WTC11 (cell line): Measurements from ENCODE around the gene STARD10. TPM values are rescaled to one million over a fixed set of nuclear protein-coding genes. Genes with fewer than 3 reads are reported as not detected.

Source experiments
- ATAC-seq: fragments of 200-7000 bp; cut with Tn5 transposase; 2 replicates; pipeline ENCODE4 v1.10.0; 2021; ENCODE audit warnings: mild to moderate bottlenecking, moderate library complexity
- CTCF ChIA-PET: fragments of 300-600 bp; sonication (Branson Sonifier 250); formaldehyde crosslinking; loops from one replicate; lab custom pipeline; 2021; ENCODE audit warnings: antibody characterized with exemption; lab: Charles Lee
- POLR2A ChIA-PET: fragments of 350-600 bp; sonication (Branson Sonifier 250); formaldehyde crosslinking; loops from one replicate; lab custom pipeline; 2021; ENCODE audit warnings: antibody characterized with exemption; lab: Charles Lee
- DNase-seq: peaks from one replicate; pipeline ENCODE4 v3.0.0; 2021; ENCODE audit warnings: low spot score
- H3K27ac Mint-ChIP-seq: 2 replicates; pipeline ENCODE4 v1.8.0; 2021; ENCODE audit warnings: mixed read lengths
- H3K27me3 Mint-ChIP-seq: 2 replicates; pipeline ENCODE4 v1.8.0; 2021; ENCODE audit warnings: low read depth, mild to moderate bottlenecking, moderate library complexity, mixed read lengths
- H3K36me3 Mint-ChIP-seq: 2 replicates; pipeline ENCODE4 v1.8.0; 2021; ENCODE audit warnings: mixed read lengths
- H3K4me1 Mint-ChIP-seq: 2 replicates; pipeline ENCODE4 v1.8.0; 2022; ENCODE audit warnings: mixed read lengths
- H3K4me3 Mint-ChIP-seq: 2 replicates; pipeline ENCODE4 v1.8.0; 2021; ENCODE audit warnings: mild to moderate bottlenecking, moderate library complexity, mixed read lengths
- H3K9me3 Mint-ChIP-seq: 2 replicates; pipeline ENCODE4 v1.8.0; 2021; ENCODE audit warnings: mixed read lengths
- AR ChIP-seq: fragments of 250-450 bp; sonication (Bioruptor Pico); IDR thresholded peaks from 2 replicates; pipeline ENCODE4 v1.9.0; 2021; ENCODE audit warnings: mild to moderate bottlenecking
- ATF3 ChIP-seq: sonication (generic); formaldehyde crosslinking; conservative IDR thresholded peaks from 2 replicates; pipeline ENCODE4 v1.8.1; 2022; ENCODE audit warnings: mild to moderate bottlenecking, missing genetic modification reagents
- CBFB ChIP-seq: sonication (generic); formaldehyde crosslinking; IDR thresholded peaks from 2 replicates; pipeline ENCODE4 v1.8.1; 2022; ENCODE audit warnings: mild to moderate bottlenecking, low read depth, missing genetic modification reagents
- CDX4 ChIP-seq: fragments of 250-450 bp; sonication (Bioruptor Pico); IDR thresholded peaks from 2 replicates; pipeline ENCODE4 v1.9.0; 2021; ENCODE audit warnings: moderate library complexity, mild to moderate bottlenecking, inconsistent platforms, borderline replicate concordance
- CREB1 ChIP-seq: sonication (generic); formaldehyde crosslinking; IDR thresholded peaks from 2 replicates; pipeline ENCODE4 v1.8.0; 2023; ENCODE audit warnings: mild to moderate bottlenecking, missing genetic modification reagents
- GABPB1 ChIP-seq: sonication (generic); formaldehyde crosslinking; IDR thresholded peaks from 2 replicates; pipeline ENCODE4 v1.8.1; 2023; ENCODE audit warnings: mild to moderate bottlenecking, missing genetic modification reagents
- GRHL2 ChIP-seq: fragments of 250-450 bp; sonication (Bioruptor Pico); IDR thresholded peaks from 2 replicates; pipeline ENCODE4 v1.8.0; 2022; ENCODE audit warnings: mild to moderate bottlenecking, moderate library complexity; ENCODE audit not compliant: insufficient replicate concordance, severe bottlenecking
- GTF2I ChIP-seq: fragments of 250-450 bp; sonication (Bioruptor Pico); conservative IDR thresholded peaks from 2 replicates; pipeline ENCODE4 v1.4.0; 2021; ENCODE audit warnings: mild to moderate bottlenecking
- JUN ChIP-seq: sonication (generic); formaldehyde crosslinking; IDR thresholded peaks from 2 replicates; pipeline ENCODE4 v1.8.0; 2023; ENCODE audit warnings: mild to moderate bottlenecking, missing genetic modification reagents
- NR2C2 ChIP-seq: sonication (generic); formaldehyde crosslinking; IDR thresholded peaks from 2 replicates; pipeline ENCODE4 v1.8.0; 2022; ENCODE audit warnings: mild to moderate bottlenecking, missing genetic modification reagents
- NR3C1 ChIP-seq: sonication (generic); formaldehyde crosslinking; conservative IDR thresholded peaks from 2 replicates; pipeline ENCODE4 v1.8.1; 2023; ENCODE audit warnings: low read depth, mild to moderate bottlenecking, missing genetic modification reagents
- OVOL2 ChIP-seq: fragments of 250-450 bp; sonication (Bioruptor Pico); IDR thresholded peaks from 2 replicates; pipeline ENCODE4 v1.9.0; 2021; ENCODE audit warnings: mild to moderate bottlenecking, borderline replicate concordance
- PREB ChIP-seq: sonication (generic); formaldehyde crosslinking; IDR thresholded peaks from 2 replicates; pipeline ENCODE4 v1.8.1; 2022; ENCODE audit warnings: mild to moderate bottlenecking, missing genetic modification reagents, moderate library complexity, borderline replicate concordance
- TEAD4 ChIP-seq: sonication (generic); formaldehyde crosslinking; IDR thresholded peaks from 2 replicates; pipeline ENCODE4 v1.8.0; 2022; ENCODE audit warnings: mild to moderate bottlenecking, missing genetic modification reagents
- ZNF263 ChIP-seq: sonication (generic); formaldehyde crosslinking; IDR thresholded peaks from 2 replicates; pipeline ENCODE4 v1.8.1; 2022; ENCODE audit warnings: low read depth, mild to moderate bottlenecking, moderate library complexity, missing genetic modification reagents
- ZNF423 ChIP-seq: fragments of 250-450 bp; sonication (Bioruptor Pico); IDR thresholded peaks from 2 replicates; pipeline ENCODE4 v2.1.2; 2022; ENCODE audit warnings: mild to moderate bottlenecking, moderate library complexity
- ZNF532 ChIP-seq: fragments of 250-450 bp; sonication (Bioruptor Pico); IDR thresholded peaks from 2 replicates; pipeline ENCODE4 v1.9.0; 2021; ENCODE audit warnings: mild to moderate bottlenecking, borderline replicate concordance
- total RNA-seq: library from RNA; stranded (reverse); gene quantifications from 3 replicates; pipeline ENCODE4 v1.2.3, GENCODE V29; 2021
- TF ChIP-seq, protein P1 (sequence below): sonication (generic); formaldehyde crosslinking; IDR thresholded peaks from 2 replicates; pipeline ENCODE4 v1.8.0; 2023; ENCODE audit warnings: missing genetic modification reagents
- TF ChIP-seq, protein P2 (sequence below): sonication (generic); formaldehyde crosslinking; IDR thresholded peaks from 2 replicates; pipeline ENCODE4 v1.8.1; 2022; ENCODE audit warnings: low read depth, missing genetic modification reagents, borderline replicate concordance

STARD10 gene
- total RNA-seq, 1 experiment from 2014 or later = 32.0 TPM

- ChIA-PET CTCF (interaction anchor here (5.0 kb wide), 1 partner anchor 49 kb away, joined by 24 read pairs; no protein-coding TSS in a partner anchor), POLR2A (no interaction called here)
- no peak overlapping the region for H3K4me3 Mint-ChIP-seq
- no peaks in the 10 kb centered on the region for H3K36me3 Mint-ChIP-seq
- peaks cover 10% of the 10 kb centered on the region; the same call in 1 of the 2 replicates for H3K4me1 Mint-ChIP-seq
- no peaks in the 10 kb centered on the region for H3K27me3 Mint-ChIP-seq
- no peak overlapping the region for H3K27ac Mint-ChIP-seq
- TF ChIP-seq NR3C1 (CRISPR knock-in tag) (no peak), CDX4 (CRISPR knock-in tag) (no peak), AR (CRISPR knock-in tag) (no peak), PREB (CRISPR knock-in tag) (no peak), GRHL2 (CRISPR knock-in tag) (no peak)
- TF ChIP-seq, protein P1, sequence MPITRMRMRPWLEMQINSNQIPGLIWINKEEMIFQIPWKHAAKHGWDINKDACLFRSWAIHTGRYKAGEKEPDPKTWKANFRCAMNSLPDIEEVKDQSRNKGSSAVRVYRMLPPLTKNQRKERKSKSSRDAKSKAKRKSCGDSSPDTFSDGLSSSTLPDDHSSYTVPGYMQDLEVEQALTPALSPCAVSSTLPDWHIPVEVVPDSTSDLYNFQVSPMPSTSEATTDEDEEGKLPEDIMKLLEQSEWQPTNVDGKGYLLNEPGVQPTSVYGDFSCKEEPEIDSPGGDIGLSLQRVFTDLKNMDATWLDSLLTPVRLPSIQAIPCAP (CRISPR knock-in tag) = no peak
- no peaks in the 10 kb centered on the region for H3K9me3 Mint-ChIP-seq
- ATAC-seq (no peak), DNase-seq (no peak)
These were observed 19.3 kb downstream of the STARD10 start for GRCh38 chr11:72774499-72774898.

- Mint-ChIP-seq H3K4me3 (no peak overlapping the region), H3K27me3 (no peaks in the 10 kb centered on the region), H3K27ac (no peak overlapping the region), H3K9me3 (no peaks in the 10 kb centered on the region), H3K36me3 (no peaks in the 10 kb centered on the region), H3K4me1 (peaks cover 10% of the 10 kb centered on the region)
- ATAC-seq (no peak), DNase-seq (no peak)
- CTCF ChIA-PET = no interaction called here
- POLR2A ChIA-PET = no interaction called here
- TF ChIP-seq ZNF423 (CRISPR knock-in tag) (no peak), CBFB (CRISPR knock-in tag) (no peak), ZNF263 (no peak), JUN (CRISPR knock-in tag) (no peak), ATF3 (no peak), CDX4 (CRISPR knock-in tag) (no peak), GABPB1 (CRISPR knock-in tag) (no peak), TEAD4 (CRISPR knock-in tag) (no peak), GTF2I (CRISPR knock-in tag) (no peak), NR2C2 (CRISPR knock-in tag) (no peak), ZNF532 (CRISPR knock-in tag) (no peak), CREB1 (no peak), OVOL2 (CRISPR knock-in tag) (no peak)
- TF ChIP-seq, protein P2, sequence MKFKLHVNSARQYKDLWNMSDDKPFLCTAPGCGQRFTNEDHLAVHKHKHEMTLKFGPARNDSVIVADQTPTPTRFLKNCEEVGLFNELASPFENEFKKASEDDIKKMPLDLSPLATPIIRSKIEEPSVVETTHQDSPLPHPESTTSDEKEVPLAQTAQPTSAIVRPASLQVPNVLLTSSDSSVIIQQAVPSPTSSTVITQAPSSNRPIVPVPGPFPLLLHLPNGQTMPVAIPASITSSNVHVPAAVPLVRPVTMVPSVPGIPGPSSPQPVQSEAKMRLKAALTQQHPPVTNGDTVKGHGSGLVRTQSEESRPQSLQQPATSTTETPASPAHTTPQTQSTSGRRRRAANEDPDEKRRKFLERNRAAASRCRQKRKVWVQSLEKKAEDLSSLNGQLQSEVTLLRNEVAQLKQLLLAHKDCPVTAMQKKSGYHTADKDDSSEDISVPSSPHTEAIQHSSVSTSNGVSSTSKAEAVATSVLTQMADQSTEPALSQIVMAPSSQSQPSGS (CRISPR knock-in tag) = no peak
- TF ChIP-seq, protein P1 (CRISPR knock-in tag) = no peak
These were observed 20.2 kb downstream of the STARD10 start for GRCh38 chr11:72773696-72774095.
